ENCODE results near the gene S1PR4.

DNA sequence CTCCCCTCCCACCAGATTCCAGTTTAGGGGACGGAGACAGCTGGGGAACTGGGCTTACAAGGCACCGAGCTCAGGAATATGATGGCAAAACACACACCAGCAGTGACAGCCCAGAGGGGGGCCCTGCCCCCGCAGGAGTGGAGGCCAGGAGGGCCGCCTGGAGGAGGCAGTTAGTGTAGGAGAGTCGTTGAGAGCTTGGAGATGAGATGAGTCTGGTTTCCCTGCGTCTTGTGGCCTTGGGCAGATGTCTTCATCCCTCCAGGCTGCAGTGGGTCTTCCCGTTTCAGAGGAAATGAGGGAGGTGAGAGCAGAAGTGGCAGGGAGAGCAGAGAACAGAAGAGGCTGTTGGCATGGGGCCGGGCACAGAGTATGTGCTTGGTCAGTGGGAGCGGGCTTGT lies 50.8 kb downstream of the S1PR4 start:
- TF ChIP-seq, protein P1, sequence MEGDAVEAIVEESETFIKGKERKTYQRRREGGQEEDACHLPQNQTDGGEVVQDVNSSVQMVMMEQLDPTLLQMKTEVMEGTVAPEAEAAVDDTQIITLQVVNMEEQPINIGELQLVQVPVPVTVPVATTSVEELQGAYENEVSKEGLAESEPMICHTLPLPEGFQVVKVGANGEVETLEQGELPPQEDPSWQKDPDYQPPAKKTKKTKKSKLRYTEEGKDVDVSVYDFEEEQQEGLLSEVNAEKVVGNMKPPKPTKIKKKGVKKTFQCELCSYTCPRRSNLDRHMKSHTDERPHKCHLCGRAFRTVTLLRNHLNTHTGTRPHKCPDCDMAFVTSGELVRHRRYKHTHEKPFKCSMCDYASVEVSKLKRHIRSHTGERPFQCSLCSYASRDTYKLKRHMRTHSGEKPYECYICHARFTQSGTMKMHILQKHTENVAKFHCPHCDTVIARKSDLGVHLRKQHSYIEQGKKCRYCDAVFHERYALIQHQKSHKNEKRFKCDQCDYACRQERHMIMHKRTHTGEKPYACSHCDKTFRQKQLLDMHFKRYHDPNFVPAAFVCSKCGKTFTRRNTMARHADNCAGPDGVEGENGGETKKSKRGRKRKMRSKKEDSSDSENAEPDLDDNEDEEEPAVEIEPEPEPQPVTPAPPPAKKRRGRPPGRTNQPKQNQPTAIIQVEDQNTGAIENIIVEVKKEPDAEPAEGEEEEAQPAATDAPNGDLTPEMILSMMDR (conservative IDR thresholded peaks at IDR 0.05 in 1 of 2, IDR thresholded peaks at IDR 0.05 in 1 of 2; ENCODE audit: low read depth in 1 of 2, low read length in 2 of 2): no peak
- peak; percentile 4 for TF ChIP-seq EZH2 (IDR thresholded peaks at IDR 0.05; ENCODE audit: low read length, missing control alignments)

Data from fibroblast of lung (primary cell).